GM12891 (cell line): Measurements from ENCODE around the gene NEK10.

ENCODE experiments used
- POLR2A ChIP-seq: IDR thresholded peaks from 2 replicates; pipeline ENCODE4 v1.6.1; 2011; ENCODE audit warnings: low read depth, low read length, control low read depth
- POLR2AphosphoS5 ChIP-seq: IDR thresholded peaks from 2 replicates; pipeline ENCODE4 v1.6.1; 2011; ENCODE audit warnings: low read depth, low read length, control low read depth
- SPI1 ChIP-seq: IDR thresholded peaks from 2 replicates; pipeline ENCODE4 v1.6.1; 2011; ENCODE audit warnings: low read depth, low read length, control low read depth
- TAF1 ChIP-seq: IDR thresholded peaks from 2 replicates; pipeline ENCODE4 v1.6.1; 2011; ENCODE audit warnings: low read depth, low read length, control low read depth

DNA sequence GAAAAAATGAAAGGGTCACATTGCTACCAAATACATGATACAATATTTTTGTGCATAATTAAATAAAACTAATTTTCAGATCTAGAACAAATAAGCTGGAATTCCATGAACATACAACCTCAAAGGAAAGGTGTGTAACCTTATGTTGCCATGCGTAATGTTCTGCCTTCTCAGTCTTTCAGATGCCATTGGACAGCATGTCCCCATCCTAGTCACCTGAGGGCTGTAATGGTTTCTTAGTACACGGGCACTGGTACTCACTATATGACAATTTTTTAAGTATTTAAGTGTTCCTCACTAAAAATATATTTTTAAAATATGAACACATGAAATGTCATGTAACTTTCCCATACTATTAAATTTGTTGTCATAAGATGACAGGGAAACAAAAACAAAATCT lies 24.1 kb downstream of the NEK10 start:
- TF ChIP-seq POLR2AphosphoS5: no peak
- TF ChIP-seq POLR2A: no peak
- TF ChIP-seq TAF1: no peak
- no peak for TF ChIP-seq SPI1
